NT2/D1 (cell line): ENCODE measurements around the gene EML4.

Experiments
- SUZ12 ChIP-seq: IDR thresholded peaks from 2 replicates; pipeline ENCODE4 v1.6.1; 2011; ENCODE audit not compliant: insufficient read length, insufficient read depth; ENCODE audit errors: extremely low read depth
- YY1 ChIP-seq: IDR thresholded peaks from 2 replicates; pipeline ENCODE4 v1.6.1; 2011; ENCODE audit not compliant: insufficient read length, insufficient read depth

- TF ChIP-seq YY1 (no peak), SUZ12 (no peak)
Measured at GRCh38 chr2:42290005-42290404, 120.9 kb downstream of the EML4 start.
